HG03139 (cell line): ENCODE measurements around the gene ARHGDIB.

Experiments used
- ATAC-seq: cut with Tn5 transposase; IDR thresholded peaks from one replicate; pipeline ENCODE4 v1.9.1; 2021; ENCODE audit not compliant: unreplicated experiment

The ARHGDIB gene

DNA sequence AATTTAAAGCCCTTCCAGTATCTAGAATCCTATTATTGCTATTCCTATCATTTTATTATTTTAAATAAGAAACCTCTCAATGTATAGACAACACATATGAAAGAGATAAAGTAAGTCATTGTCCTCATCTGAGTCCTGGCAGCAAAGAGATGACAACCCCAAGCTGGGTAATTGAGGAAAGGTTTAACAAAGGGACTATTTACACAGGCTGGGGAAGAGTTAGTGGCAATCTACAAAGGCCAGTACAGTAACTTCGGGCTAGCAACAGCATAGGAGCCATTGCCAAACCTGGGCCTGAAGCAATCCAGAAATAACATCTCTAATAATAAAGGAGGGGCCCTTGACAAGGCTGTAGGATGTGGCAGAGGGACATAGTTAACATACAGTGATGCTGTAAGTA is 22.6 kb upstream of the ARHGDIB start:
- ATAC-seq = no peak

DNA sequence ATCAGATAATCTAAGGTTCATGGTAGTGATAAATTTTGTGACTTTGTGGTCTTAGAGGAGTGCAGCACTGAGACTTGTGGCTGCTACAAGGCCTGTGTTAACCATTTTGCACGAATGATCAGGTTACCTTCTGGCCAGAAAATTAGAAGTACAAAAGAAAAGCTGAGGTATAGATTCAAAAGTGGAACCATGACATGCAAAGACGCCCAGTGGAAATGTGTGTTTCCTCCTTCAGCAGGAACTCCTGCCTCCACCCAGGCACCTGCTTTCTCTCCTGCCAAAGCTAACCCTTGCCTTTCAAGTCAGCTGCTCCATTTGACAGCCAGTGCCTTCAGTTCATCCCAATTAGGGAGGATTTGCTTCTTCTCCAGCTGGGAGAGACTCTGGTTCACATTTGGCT is 21.6 kb upstream of the ARHGDIB start:
- no peak for ATAC-seq

DNA sequence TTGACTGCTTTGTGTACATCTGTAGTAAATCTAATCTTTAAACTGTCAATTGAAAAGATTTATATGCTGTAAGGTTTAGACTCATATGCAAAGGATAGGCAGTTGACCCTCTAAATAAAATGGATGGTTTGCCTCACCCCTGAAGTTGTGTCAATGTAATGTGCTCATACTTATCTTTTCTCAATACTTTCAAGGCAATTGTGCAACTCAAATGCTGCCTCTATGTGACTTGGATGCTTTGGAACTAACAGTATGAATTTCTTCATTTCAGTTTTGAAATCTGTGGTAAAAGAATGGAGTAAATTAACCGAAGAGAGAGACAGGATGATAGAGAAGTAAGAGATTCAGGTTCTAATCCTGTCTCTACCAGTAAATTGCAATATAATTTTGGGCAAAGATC is 21.2 kb upstream of the ARHGDIB start:
- no peak for ATAC-seq

DNA sequence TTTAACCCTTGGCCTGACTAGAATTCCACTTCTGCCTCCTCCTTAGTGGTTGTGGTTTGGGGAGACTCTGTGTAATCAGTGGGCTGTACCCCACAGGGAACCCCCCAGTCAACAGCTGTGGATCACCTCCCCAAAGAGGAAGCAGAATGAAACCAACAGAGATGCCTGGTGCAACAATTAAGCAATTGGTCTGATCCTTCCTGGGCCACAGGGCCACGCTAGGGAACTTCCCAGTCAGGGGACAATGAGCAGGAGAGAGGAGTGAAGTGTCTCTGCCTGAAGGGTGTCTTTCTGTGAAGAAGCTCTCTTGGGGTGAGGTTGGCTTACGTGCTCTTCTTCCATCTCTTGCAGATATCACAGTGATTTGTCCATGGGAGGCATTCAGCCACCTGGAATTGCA is 19.6 kb upstream of the ARHGDIB start:
- no peak for ATAC-seq

DNA sequence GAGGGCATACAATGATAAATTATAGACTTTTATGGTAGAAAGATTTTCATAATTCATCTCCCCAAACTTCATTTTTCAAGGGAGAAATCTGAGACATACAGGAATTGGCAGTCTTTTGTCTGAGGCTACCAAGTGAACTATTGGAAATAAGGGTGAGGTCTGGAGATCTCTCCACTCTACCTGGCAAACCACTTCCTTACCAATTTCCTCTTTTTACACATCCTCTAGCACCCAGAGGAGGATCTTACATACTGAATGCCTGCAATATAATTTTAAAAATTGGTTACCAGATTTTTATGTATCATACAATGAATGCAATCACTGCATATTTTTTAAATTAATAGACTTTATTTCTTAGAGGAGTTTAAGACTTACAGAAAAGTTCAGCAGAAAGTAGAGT is 18.1 kb upstream of the ARHGDIB start:
- ATAC-seq = no peak

DNA sequence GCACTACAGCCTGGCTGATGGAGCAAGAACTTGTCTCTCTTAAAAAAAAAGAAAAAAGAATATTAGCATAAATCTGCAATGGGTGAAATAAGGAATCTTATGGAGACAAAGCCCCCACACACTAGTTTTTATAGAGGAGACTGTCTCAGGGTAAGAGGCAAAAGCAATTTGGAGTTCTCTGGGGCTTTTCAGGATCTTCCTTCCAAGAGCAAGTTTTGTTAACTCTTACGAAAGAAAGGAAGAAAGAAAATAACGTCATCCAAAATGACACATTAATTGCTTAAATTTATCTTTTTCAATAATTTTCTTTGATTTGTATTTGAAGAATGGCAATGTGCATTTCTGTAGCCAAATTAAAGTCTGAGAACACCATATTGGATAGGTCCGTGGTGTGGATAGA is 15.3 kb upstream of the ARHGDIB start:
- ATAC-seq = no peak

DNA sequence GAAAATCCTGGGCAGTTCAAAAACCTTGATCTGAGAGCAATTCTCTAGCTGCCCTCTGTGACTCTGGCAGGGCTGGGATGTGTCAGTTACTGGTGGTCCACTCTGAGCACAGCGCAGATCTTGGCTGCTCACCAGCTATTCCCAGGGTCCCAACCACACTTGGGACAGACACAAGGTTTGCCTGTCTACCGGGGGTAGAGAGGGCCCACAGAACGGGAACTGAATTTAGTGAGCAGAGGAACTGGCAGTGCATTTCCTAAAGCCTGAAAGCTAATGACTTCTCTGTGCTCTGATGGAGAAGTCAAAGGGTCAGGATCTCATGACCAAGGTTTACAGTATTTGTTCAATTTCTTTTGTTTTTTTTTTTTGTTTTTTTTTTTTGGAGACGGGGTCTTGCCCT is 14.1 kb upstream of the ARHGDIB start:
- no peak for ATAC-seq

DNA sequence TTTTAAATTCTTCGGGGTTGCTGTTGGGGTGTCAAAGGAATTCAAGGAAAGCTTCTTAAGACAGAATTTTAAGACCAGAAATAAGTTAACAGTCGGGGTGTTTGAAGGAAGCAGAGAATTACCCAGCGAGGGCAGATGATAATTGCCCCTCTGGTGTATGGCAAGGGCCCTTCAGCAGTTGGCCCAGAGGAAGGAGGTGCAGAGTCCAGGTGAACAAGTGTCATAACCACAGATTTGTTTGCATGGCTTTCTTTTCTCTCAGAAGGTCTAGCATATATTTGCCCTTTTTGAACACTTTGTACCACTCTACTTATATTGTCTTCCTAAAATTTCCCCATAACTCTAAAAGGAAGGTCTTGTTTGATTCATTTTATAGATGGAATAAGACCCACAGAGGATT is 13.2 kb upstream of the ARHGDIB start:
- no peak for ATAC-seq

DNA sequence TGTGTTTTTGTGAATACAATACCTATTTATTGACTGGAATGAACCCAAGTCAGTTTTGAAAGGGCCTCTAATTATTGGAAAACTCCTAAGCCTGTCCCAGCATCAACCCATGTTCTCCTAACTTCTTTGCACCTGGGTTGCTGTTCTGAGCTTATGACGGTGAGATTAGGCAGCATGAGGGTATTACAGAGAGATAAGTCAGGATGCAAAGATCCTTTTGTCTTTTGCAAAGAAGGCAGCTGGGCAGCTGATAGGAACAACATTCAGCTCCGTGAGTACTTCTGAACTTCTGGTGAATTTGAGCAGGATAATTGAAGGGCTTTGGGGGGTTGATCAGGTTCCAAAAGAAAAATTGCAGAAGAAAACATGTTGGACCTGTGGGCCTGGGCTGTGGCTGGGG is 11.4 kb upstream of the ARHGDIB start, which contains the start of gene PDE6H:
PDE6H (plus strand) TSS at position 227 of the 400 bp plus-strand sequence. CDS start 4,971 bp downstream, outside the sequence.
- ATAC-seq = no peak

DNA sequence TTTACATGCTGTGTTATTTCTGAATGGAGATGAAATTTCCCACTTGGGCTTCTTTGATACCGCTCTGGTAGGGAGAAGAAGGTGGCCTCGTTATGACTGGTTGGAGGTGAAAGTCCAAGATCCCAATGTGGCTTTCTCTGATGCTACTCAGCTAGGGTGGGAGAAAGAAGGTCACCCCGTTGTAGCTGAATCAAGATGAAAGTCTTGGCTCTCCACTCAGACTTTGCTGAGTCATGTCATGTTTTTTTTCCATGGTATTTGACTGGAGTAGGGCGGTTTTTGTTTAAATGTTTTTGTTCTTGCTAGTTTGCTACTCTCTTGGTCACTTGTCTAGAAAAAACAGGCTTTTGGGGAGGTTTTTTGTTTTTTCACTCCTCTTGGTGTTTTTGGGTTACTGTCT is 9.1 kb upstream of the ARHGDIB start:
- ATAC-seq = no peak

DNA sequence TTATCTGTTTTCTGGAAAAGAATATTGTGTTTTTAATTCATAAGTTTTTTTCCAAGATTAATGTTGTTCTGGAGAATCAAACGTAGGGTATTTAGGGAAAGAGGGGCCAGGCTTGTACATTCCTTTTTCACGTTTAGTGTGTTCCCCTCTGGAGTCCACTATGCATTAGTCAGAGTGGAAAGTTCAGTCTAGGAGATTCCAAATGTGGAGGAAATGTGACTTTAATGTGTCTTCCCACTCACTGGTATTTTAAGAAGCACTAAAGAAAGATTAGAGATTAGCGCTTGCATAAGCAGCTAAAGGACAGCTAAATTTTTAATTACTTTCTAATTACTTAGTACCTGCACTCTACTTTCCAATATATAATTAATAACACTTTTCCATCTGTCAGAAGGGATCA is 7.1 kb upstream of the ARHGDIB start:
- no peak for ATAC-seq

DNA sequence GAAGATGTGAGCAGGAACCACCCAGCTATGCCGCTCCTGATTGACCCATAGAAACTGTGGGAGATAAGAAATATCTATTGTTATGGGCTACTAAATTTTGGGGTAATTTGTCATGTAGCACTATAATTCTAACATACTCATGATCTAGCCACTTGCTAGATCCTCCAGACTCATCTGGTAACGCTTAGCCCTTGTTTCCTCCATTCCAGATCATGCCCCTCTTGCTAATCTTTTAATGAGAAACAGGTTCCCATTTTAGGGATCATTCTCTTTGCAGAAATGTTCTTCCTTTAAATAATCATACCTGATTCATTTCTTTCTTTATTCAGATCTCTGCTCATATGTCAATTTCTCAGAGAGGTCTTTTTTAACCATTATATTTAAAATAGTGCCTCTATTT is 3.8 kb upstream of the ARHGDIB start:
- ATAC-seq = no peak

DNA sequence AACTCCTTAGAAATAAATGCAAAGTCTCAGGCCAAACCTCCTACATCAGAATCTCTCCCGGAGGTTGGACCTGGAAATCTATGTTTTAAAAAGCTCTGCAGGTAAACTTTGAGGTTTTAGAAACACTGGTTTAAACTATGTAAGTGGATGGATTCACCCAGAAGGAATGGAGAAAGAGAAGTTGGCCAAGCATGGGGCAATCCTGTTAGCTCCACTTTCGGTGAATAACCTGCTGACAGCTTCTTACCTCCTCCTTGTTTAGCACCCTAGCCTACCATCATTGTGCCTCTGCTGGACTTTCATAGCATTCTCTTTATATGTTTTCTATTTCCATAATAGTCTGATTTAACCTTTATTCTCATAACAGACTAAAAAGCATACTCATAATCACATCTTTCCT is 3.0 kb upstream of the ARHGDIB start:
- ATAC-seq = no peak

DNA sequence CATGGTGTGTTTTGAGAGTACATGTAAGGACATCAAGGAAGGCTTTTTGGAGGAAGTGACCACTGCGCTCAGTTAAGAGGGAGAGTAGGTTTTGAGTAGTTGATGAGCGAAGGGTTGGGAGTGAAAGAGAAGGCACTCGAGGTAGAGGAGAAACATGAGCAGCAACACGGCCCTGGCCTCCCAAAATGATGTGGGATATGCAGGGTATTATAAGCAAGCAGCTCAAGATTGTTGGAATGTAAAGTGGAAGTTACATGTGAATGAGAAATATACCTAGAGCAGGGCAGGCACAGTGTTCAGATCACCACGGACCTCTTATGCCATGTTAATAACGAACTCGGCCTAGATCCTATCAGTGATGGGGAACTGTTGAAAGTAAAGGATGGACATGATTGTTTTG is 2.1 kb upstream of the ARHGDIB start:
- ATAC-seq = no peak

DNA sequence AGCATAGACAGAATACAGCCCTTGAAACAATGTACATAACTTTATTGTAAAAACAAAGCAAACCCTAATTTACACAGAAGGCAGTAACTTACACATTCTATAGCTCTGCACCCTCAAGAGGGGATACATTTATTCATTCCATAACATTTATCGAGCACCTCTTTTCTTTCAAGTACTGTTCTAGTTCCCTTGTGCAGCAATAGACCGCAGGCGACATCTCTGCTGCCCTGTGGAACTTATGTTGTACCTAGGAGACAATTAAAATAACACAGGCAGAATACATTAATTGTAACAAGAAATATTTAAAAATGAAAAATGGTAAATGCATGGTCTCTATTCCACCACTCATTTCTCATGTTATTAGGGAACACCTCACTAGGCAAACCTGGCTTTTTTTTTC is 1.4 kb upstream of the ARHGDIB start:
- ATAC-seq = no peak

DNA sequence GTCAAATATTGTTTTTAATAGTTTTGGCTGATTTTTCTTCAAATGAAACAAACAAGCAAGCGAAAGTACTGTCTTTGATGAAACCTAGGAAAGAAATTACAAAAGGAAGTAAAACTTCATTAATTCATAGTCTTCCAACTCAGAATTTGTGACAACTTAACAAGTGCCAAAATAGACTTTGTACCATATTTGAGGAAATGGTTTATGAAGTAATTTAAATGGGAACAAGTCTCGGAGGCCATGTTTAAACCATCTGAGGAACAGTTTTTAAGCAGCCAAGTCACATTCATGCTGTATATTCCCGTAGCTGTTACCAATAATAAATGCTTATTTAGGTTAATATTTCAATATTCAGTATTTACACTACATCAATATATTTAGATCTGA is 745 bp upstream of the ARHGDIB start:
- no peak for ATAC-seq

DNA sequence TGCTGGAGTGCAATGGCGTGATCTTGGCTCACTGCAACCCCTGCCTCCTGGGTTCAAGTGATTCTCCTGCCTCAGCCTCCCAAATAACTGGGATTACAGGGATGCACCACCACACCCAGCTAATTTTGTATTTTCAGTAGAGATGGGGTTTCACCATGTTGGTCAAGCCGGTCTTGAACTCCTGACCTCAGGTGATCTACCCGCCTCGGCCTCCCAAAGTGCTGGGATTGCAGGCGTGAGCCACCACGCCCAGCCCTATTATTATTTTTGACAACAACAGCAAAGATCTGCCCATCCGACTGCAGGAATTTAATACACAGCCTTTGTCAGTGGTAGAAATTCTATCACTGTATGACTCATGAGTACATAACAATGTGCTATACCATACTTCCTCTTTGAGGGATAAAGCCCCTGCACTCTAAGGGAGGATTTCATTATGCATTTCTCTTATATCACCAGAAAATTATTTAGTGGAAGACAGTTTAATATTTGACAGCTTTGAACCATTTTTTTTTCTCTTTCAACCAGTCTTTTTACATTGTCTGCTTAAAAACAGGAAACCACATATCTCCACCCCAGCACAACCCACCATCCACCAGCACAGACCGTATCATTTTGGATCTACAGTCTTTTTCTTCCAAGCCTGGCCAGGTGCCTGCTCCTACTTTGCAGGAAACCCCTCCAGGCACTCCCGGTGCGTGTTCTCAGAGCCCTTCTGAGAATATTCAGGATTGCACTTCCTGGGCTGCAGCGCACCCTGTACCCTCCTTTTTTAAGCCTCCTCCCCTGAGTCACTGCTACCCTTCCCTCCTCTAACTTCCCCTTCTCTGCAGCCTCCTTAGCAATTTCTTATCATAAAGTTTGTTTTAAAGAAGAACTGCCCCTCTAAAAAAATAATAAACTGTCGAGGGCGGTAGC is 594 bp downstream of the ARHGDIB start:
- ATAC-seq = peak; percentile 30

DNA sequence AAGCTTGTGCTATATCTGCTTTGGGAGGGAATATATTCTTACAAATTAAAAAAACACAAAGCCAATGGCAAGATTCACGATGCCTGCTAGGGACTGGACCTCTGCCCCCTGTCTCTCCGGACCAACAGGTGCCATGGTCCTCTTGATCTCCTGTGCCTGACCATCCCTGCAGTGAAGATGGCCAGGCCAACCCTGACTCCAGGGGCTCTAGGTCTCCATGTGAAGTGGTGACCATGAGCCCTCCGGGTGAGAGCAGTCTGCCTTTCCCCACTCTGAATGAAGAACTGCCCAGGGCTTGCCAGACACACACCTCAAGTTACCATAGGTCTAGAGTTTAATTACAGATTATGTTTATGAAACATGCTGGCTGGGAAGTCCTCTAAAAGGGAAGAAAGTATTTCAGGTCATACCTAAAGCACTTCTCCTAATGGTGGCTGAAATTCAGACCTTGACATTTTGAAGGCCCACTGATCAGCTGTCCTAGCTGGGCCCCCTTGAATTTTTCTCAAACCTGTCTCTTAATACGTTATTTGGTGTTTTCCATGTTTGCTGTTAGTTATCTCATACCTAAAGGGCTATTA is 1.4 kb downstream of the ARHGDIB start:
- ATAC-seq = no peak

DNA sequence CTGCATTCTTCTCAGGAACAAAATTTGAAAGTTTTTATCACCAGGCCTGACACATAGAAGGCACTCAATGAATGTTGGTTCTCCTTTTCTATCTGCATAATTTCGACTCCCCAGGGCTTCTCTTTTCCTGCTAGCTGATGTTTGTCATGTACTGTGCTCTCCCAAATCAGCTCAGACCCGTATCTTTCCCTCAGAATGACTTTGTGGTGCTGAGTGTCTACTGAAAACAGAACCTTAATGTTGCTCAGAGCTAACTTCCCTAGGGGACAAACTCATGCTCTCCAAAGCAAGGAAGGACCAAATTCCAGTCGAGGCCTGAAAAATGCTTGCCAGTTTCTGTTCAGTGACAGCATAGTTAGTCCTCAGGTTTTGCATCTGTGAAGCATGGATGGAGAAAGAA is 1.9 kb downstream of the ARHGDIB start:
- ATAC-seq = no peak

DNA sequence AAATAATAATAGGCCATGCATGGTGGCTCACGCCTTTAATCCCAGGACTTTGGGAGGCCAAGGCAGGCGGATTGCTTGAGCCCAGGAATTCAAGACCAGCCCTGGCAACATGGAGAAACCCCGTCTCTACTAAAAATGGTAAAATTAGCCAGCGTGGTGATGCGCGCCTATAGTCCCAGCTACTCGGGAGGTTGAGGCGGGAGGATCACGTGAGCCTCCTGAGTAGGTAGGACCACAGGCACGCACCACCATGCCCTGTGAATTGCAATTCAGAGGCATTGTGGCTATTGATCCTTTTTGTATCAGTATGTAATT is 2.3 kb downstream of the ARHGDIB start:
- ATAC-seq = no peak

DNA sequence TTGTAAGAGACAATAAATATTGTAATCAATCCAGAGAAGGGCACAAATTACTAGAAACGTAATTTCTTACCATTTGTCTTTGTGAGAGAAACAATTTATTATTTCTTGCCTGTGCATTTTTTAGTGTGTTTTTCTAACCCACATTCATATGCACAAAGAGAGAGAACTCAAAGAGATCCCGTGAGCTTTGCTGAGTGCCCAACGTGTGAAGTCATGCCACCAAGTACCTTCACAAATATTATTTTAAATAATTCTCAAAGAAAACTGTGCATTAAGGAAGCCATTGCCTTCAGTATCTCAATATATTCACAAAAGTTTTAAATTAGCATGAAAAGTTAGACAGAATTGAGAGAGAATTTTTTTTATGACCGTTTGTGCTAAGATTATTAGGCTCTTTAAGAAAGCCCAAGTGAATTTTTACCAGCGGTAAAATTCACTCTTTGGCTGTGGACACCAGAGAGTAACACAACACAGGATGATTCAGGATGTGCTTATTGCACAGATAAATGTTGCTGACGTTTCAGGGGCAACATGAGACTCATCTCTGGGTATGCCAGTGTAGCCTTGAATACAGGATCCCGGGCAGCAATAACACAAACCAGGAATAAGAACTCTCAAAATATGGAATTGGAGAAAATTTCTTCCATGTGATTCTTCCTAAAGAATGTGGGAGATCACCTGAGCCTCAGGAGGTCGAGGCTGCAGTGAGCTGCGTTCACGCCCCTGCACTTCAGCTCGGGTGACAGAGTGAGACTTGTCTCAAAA is 2.9 kb downstream of the ARHGDIB start:
- ATAC-seq = no peak

DNA sequence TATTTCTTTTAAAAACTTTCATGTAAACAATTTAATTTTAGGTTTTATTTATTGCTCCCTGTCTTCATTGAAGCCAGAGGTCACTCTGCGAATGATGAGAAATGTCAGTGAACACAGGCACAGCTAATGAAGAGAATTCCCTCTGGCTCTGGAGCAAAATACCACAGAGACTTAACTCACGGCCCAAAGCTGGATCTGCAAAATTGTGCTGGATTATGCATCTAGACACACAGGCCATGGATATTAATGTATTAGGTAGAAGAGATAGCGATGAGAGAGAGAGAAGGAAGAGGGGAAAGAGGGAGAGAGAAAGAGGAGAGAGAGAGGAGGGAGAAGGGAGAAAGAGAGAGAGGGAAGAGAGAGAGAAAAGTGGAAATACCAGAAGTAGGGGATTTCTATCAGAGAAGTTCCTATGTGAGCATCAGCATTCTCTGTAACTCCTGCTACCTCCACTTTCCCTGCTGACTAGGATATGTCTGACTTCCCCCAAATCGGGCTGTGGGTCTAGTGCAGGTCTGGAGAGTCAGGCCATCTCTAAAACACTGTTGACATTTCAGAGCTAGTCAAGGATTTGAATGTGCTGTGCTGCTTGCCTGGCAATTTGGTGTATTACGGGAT is 3.7 kb downstream of the ARHGDIB start:
- no peak for ATAC-seq
